Smooth muscle cell (in vitro differentiated cells): ENCODE measurements around the gene VIM. TPM values are rescaled to one million over a fixed set of nuclear protein-coding genes. Genes with fewer than 3 reads are reported as not detected.

ENCODE experiments used
- DNase-seq: peaks from one replicate; lab custom pipeline; 2025; ENCODE audit not compliant: unreplicated experiment; lab: John Stamatoyannopoulos, UW
- H2AFZ ChIP-seq: fragments of 200-600 bp; sonication (generic); 2 replicates; pipeline ENCODE4 v1.6.0; 2016; ENCODE audit warnings: antibody characterized with exemption, low read depth, mild to moderate bottlenecking
- H3F3A ChIP-seq: fragments of 200-600 bp; sonication (generic); 2 replicates; pipeline ENCODE4 v1.6.0; 2017; ENCODE audit warnings: antibody characterized with exemption, low read depth
- H3K27ac ChIP-seq: fragments of 200-600 bp; sonication (generic); 2 replicates; pipeline ENCODE4 v1.5.1; 2016; ENCODE audit warnings: low read depth, mild to moderate bottlenecking
- H3K27me3 ChIP-seq: fragments of 200-600 bp; sonication (generic); 2 replicates; pipeline ENCODE4 v1.6.1; 2016; ENCODE audit warnings: low read depth, mild to moderate bottlenecking
- H3K36me3 ChIP-seq: fragments of 200-600 bp; sonication (generic); 2 replicates; pipeline ENCODE4 v1.5.1; 2016; ENCODE audit warnings: low read depth
- H3K4me1 ChIP-seq: fragments of 200-600 bp; sonication (generic); 2 replicates; pipeline ENCODE4 v1.5.1; 2016; ENCODE audit warnings: low read depth
- H3K4me2 ChIP-seq: fragments of 200-600 bp; sonication (generic); 2 replicates; pipeline ENCODE4 v1.6.0; 2016; ENCODE audit warnings: mild to moderate bottlenecking
- H3K4me3 ChIP-seq: fragments of 200-600 bp; sonication (generic); 2 replicates; pipeline ENCODE4 v1.5.1; 2016; ENCODE audit warnings: mild to moderate bottlenecking
- H3K79me2 ChIP-seq: fragments of 200-600 bp; sonication (generic); 2 replicates; pipeline ENCODE4 v1.6.0; 2016; ENCODE audit warnings: low read depth, mild to moderate bottlenecking
- H3K9ac ChIP-seq: fragments of 200-600 bp; sonication (generic); 2 replicates; pipeline ENCODE4 v1.6.0; 2016; ENCODE audit warnings: low read depth
- H3K9me3 ChIP-seq: fragments of 200-600 bp; sonication (generic); replicated peaks from 2 replicates; pipeline ENCODE4 v1.5.1; 2016; ENCODE audit warnings: low read depth
- H4K20me1 ChIP-seq: fragments of 200-600 bp; sonication (generic); 2 replicates; pipeline ENCODE4 v1.6.0; 2016; ENCODE audit warnings: low read depth
- WGBS: methylation state at CpG from one replicate; pipeline ENCODE4 v1.1.7; 2016; ENCODE audit warnings: low lambda C conversion rate; 5-methylcytosine and 5-hydroxymethylcytosine counted together
- polyA plus RNA-seq: library from polyadenylated mRNA; unstranded; fragments of >200 nt; fragmentation: Nextera tagmentation; extraction: Ambion mirVana; gene quantifications from 2 replicates; pipeline ENCODE4 v1.2.1, GENCODE V29; 2016
- total RNA-seq: library from RNA; depleted of rRNA; stranded (reverse); fragments of >200 nt; gene quantifications from 2 replicates; pipeline ENCODE4 v1.2.3, GENCODE V29; 2014
- TF ChIP-seq, protein P1 (sequence below): fragments of 200-600 bp; sonication (generic); IDR thresholded peaks from 2 replicates; pipeline ENCODE4 v1.5.1; 2017; ENCODE audit warnings: borderline replicate concordance, mild to moderate bottlenecking, antibody characterized with exemption; ENCODE audit not compliant: insufficient read depth, poor library complexity, severe bottlenecking

The VIM gene
- total and polyA plus RNA-seq, 2 experiments from 2014 or later = 3,198 to 6,093 TPM

DNA sequence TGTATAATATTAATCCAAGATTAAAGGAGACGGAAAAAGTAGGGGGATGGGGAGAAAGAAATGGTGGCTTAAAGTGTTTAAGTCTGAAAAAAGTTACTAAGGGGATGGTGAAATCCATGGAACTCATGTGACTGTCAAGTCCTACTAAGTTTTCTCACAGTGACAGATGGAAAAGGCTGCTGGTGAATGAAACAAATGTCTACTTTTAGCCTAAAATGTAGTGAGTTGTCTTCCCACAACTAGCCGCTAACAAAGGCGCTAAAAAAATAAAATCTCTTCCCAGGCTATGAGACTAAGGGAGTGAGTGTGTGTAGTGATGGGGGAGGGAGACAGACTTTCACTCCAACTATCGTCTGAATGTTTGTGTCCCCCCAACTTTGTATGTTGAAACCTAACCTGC lies 12.6 kb downstream of the VIM start:
- DNase-seq = no peak

DNA sequence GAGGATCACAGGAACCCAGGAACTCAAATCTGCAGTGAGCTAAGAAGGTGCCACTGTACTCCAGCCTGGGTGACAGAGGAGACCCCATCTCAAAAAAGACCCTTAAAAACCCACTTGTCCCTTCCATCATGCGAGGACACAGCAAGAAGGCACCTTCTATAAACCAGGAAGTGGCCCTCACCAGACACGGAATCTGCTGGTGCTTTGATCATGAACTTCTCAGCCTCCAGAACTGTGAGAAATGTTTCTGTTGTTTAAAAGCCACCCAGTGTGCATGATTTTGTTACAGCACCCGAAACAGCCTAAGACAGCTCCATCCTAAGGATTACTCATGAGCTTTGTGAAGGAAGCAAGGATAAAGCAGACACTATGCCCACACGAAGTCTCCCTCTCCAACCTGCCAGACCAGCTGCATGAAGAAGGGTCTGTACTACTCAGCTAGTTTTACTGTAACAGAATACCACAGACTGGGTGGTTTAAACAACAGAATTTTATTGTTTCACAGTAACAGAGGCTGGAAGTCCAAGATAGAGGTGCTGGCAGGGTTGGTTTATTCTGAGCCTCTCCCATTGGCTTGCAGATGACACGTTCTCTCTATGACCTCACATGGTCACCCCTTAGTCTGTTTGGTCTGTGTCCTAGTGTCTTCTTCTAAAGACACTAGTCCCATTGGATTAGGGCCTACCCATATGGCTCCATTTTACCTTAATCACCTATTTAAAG lies 13.7 kb downstream of the VIM start:
- Histone ChIP-seq H3K9ac (no peak overlapping the region), H3K36me3 (peaks cover 6% of the 10 kb centered on the region), H3K79me2 (no peaks in the 10 kb centered on the region), H3K27ac (no peak overlapping the region), H4K20me1 (peaks cover 20% of the 10 kb centered on the region), H2AFZ (no peak overlapping the region), H3K4me2 (no peak overlapping the region), H3K4me1 (no peaks in the 10 kb centered on the region), H3K4me3 (no peak overlapping the region), H3K27me3 (no peaks in the 10 kb centered on the region), H3K9me3 (no peaks in the 10 kb centered on the region), H3F3A (peaks cover 18% of the 10 kb centered on the region)
- WGBS = 87% methylated on average over 5 of the region's 5 CpGs
- TF ChIP-seq, protein P1, sequence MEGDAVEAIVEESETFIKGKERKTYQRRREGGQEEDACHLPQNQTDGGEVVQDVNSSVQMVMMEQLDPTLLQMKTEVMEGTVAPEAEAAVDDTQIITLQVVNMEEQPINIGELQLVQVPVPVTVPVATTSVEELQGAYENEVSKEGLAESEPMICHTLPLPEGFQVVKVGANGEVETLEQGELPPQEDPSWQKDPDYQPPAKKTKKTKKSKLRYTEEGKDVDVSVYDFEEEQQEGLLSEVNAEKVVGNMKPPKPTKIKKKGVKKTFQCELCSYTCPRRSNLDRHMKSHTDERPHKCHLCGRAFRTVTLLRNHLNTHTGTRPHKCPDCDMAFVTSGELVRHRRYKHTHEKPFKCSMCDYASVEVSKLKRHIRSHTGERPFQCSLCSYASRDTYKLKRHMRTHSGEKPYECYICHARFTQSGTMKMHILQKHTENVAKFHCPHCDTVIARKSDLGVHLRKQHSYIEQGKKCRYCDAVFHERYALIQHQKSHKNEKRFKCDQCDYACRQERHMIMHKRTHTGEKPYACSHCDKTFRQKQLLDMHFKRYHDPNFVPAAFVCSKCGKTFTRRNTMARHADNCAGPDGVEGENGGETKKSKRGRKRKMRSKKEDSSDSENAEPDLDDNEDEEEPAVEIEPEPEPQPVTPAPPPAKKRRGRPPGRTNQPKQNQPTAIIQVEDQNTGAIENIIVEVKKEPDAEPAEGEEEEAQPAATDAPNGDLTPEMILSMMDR = no peak
- DNase-seq = no peak

More for the DNA sequence above, 12.6 kb downstream of the VIM start:
- Histone ChIP-seq H3F3A (peaks cover 29% of the 10 kb centered on the region), H3K4me1 (no peaks in the 10 kb centered on the region), H3K27ac (no peak overlapping the region), H3K9me3 (no peaks in the 10 kb centered on the region), H3K27me3 (no peaks in the 10 kb centered on the region), H3K36me3 (peaks cover 17% of the 10 kb centered on the region), H4K20me1 (peaks cover 32% of the 10 kb centered on the region), H3K9ac (no peak overlapping the region), H3K4me3 (no peak overlapping the region), H2AFZ (no peak overlapping the region), H3K4me2 (no peak overlapping the region), H3K79me2 (no peaks in the 10 kb centered on the region)
- 93% methylated on average over 4 of the region's 4 CpGs for WGBS
- TF ChIP-seq, protein P1 = no peak

DNA sequence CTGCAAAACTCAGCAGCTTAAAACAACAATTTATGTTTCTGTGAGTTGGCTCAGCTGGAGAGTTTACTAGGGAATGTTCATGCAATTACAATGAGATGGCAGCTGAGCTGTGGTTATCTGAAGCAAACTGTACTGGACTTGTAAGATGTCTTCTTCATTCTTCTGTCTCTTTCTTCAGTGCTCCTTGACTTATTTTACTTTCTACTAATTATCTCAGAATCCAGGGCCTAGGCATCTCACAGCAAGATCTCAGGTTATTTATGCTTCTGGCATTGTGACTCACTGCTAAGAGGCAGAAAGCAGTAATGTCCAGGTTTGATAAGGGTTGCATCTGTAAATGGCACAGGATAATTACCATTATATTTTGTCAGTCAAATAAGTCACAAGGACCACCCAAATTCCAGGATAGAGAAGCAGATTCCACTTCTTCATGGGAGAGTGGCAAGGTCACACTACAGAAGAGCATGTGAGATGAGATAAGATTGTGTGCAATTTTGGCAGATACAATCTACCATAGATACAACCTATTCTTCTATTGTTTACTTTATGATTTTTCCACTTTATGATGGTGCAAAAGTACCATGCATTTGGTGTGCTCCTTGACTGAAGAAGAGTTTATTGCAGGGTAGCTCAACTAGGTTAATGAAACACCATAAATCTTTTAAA lies 16.8 kb downstream of the VIM start:
- Histone ChIP-seq H3K9me3 (no peaks in the 10 kb centered on the region), H3K4me3 (no peak overlapping the region), H3K4me2 (no peak overlapping the region), H3K79me2 (no peaks in the 10 kb centered on the region), H3K9ac (no peak overlapping the region), H3K36me3 (no peaks in the 10 kb centered on the region), H3K4me1 (no peaks in the 10 kb centered on the region), H4K20me1 (no peaks in the 10 kb centered on the region), H3K27ac (no peak overlapping the region), H3F3A (no peaks in the 10 kb centered on the region), H2AFZ (no peak overlapping the region), H3K27me3 (no peaks in the 10 kb centered on the region)
- TF ChIP-seq, protein P1 = no peak
- DNase-seq = no peak

DNA sequence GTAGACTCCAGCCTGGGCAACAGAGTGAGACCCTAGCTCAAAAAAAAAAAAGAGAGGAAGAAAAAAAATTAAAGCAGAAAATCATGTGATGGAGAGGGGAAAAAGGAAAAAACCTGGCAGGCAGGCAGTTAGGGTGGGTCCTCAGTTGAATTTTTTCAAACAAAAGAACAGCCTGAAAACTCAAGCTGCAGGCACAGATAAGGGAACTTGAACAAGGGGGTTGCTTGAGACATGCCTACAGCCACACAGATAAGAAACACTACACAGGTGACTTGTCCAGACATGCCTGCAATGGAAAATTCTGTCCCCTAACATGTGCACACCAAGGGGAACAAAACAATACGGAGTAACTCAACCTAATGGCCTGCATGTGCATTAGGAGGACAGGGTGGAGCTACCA lies 19.2 kb downstream of the VIM start:
- DNase-seq = no peak
- Histone ChIP-seq H3K27ac (no peak overlapping the region), H3K4me3 (no peak overlapping the region), H3K4me2 (no peak overlapping the region), H2AFZ (peak overlapping the region; percentile 16), H3K27me3 (no peaks in the 10 kb centered on the region), H3K4me1 (no peaks in the 10 kb centered on the region), H3K9me3 (no peaks in the 10 kb centered on the region), H3F3A (no peaks in the 10 kb centered on the region), H3K9ac (no peak overlapping the region), H3K36me3 (no peaks in the 10 kb centered on the region), H3K79me2 (no peaks in the 10 kb centered on the region), H4K20me1 (no peaks in the 10 kb centered on the region)
- WGBS = 60% methylated on average over 1 of the region's 1 CpG
- TF ChIP-seq, protein P1 = no peak
